Tongue (tissue), 2 donors: ENCODE data around the gene CES4A. TPM values are rescaled to one million over a fixed set of nuclear protein-coding genes. Genes with fewer than 3 reads are reported as not detected.
"Not testable (repeated sequence)": the region's sequence is repeated elsewhere in the genome, so short reads cannot be mapped to it uniquely, and the experiment has no call there.

ENCODE experiments used
- DNase-seq: peaks from one replicate; pipeline ENCODE4 v3.0.0-alpha.2; 2015
- total RNA-seq: library from RNA; depleted of rRNA; stranded (reverse); fragments of >200 nt; gene quantifications from one replicate; pipeline ENCODE4 v1.2.3, GENCODE V29; 2014

CES4A gene
- total RNA-seq, 1 donor from 2014 or later, result 5.2 TPM

- no peak for DNase-seq
These were observed 34.3 kb downstream of the CES4A start for GRCh38 chr16:67022531-67023214.

GRCh38 chr16:67023689-67024088 lies 35.3 kb downstream of the CES4A start:
- no peak for DNase-seq

GRCh38 chr16:67024384-67025209 lies 36.2 kb downstream of the CES4A start:
- peak; percentile 49 for DNase-seq

- no peak for DNase-seq
These were observed 36.8 kb downstream of the CES4A start for GRCh38 chr16:67025210-67025550.

- no peak for DNase-seq
These were observed 38.2 kb downstream of the CES4A start for GRCh38 chr16:67026570-67026969.

GRCh38 chr16:67027046-67027445 lies 38.7 kb downstream of the CES4A start:
- DNase-seq, result no peak

- DNase-seq, result no peak
These were observed 39.8 kb downstream of the CES4A start for GRCh38 chr16:67028167-67028695.

- DNase-seq, result peak; percentile 96
These were observed 40.4 kb downstream of the CES4A start, which contains the start of gene CBFB for GRCh38 chr16:67028696-67029253. CBFB (plus strand) TSS chr16:67029149; CDS start chr16:67029408, 259 bp downstream.

- peak; percentile 67 for DNase-seq
These were observed 41.1 kb downstream of the CES4A start for GRCh38 chr16:67029254-67030096.

- no peak for DNase-seq
These were observed 42.0 kb downstream of the CES4A start for GRCh38 chr16:67030221-67030962.

- peak; percentile 41 for DNase-seq
These were observed 46.1 kb downstream of the CES4A start for GRCh38 chr16:67034487-67034886.

GRCh38 chr16:67035364-67035763 lies 47.0 kb downstream of the CES4A start:
- DNase-seq, result no peak

GRCh38 chr16:67036323-67036741 lies 47.9 kb downstream of the CES4A start:
- no peak for DNase-seq

- DNase-seq, result no peak
These were observed 51.1 kb downstream of the CES4A start for GRCh38 chr16:67039260-67040020.

- DNase-seq, result no peak
These were observed 51.8 kb downstream of the CES4A start for GRCh38 chr16:67040166-67040565.

- no peak for DNase-seq
These were observed 52.5 kb downstream of the CES4A start for GRCh38 chr16:67040906-67041305.

GRCh38 chr16:67041520-67041919 lies 53.1 kb downstream of the CES4A start:
- not testable (repeated sequence) for DNase-seq

GRCh38 chr16:67043420-67043819 lies 55.0 kb downstream of the CES4A start:
- no peak for DNase-seq

- no peak for DNase-seq
These were observed 62.4 kb downstream of the CES4A start for GRCh38 chr16:67050796-67051195.

- no peak for DNase-seq
These were observed 64.0 kb downstream of the CES4A start for GRCh38 chr16:67052399-67052798.
